Skeletal muscle tissue (tissue), 4 donors: ENCODE data around the gene NGLY1. TPM values are rescaled to one million over a fixed set of nuclear protein-coding genes. Genes with fewer than 3 reads are reported as not detected.

Experiments used
- H3K27ac ChIP-seq: one replicate; pipeline ENCODE4 v1.7.0; 2013; ENCODE audit warnings: mild to moderate bottlenecking, low read depth, low read length, inconsistent platforms
- H3K27me3 ChIP-seq, 3 donors: one replicate each; pipeline ENCODE4 v1.7.0; 2013; ENCODE audit warnings: low read length in 3 of 3; ENCODE audit not compliant: control insufficient read depth in 3 of 3, insufficient read depth in 3 of 3
- H3K36me3 ChIP-seq, 3 donors: one replicate each; pipeline ENCODE4 v1.7.0; 2013; ENCODE audit warnings: low read length in 3 of 3; ENCODE audit not compliant: control insufficient read depth in 3 of 3, insufficient read depth in 3 of 3
- H3K4me1 ChIP-seq, 3 donors: one replicate each; pipeline ENCODE4 v1.7.0; 2013; ENCODE audit warnings: low read length in 3 of 3, mild to moderate bottlenecking in 3 of 3; ENCODE audit not compliant: control insufficient read depth in 3 of 3, insufficient read depth in 3 of 3
- H3K4me3 ChIP-seq, 3 donors: one replicate each; pipeline ENCODE4 v1.7.0; 2013; ENCODE audit warnings: low read length in 3 of 3
- H3K9ac ChIP-seq, 3 donors: one replicate each; pipeline ENCODE4 v1.7.0; 2013; ENCODE audit warnings: low read length in 3 of 3, mild to moderate bottlenecking in 3 of 3, moderate library complexity in 2 of 3, low read depth in 1 of 3
- H3K9me3 ChIP-seq, 3 donors: one replicate each; pipeline ENCODE4 v1.7.0; 2013; ENCODE audit warnings: low read length in 3 of 3; ENCODE audit not compliant: control insufficient read depth in 3 of 3
- total RNA-seq: library from RNA; depleted of rRNA; stranded (reverse); fragments of >200 nt; gene quantifications from one replicate; pipeline ENCODE4 v1.2.3, GENCODE V29; 2014
- donor health status: Osteomylitis.

Gene NGLY1
- total RNA-seq, 1 donor from 2014 or later = 45.9 TPM

- Histone ChIP-seq H3K9ac (no peak overlapping the region), H3K9me3 (no peaks in the 10 kb centered on the region), H3K27me3 (no peaks in the 10 kb centered on the region), H3K27ac (no peak overlapping the region), H3K4me1 (no peaks in the 10 kb centered on the region), H3K4me3 (no peak overlapping the region), H3K36me3 (peaks cover 0 to 8% (median 3%) of the 10 kb centered on the region in 3 donors)
Measured at GRCh38 chr3:25719321-25719720, 63.9 kb downstream of the NGLY1 start.

GRCh38 chr3:25713341-25713985 is 69.8 kb downstream of the NGLY1 start:
- H3K27ac ChIP-seq = no peak overlapping the region
- H3K27me3 ChIP-seq = no peaks in the 10 kb centered on the region
- H3K9me3 ChIP-seq = no peaks in the 10 kb centered on the region
- H3K4me3 ChIP-seq = no peak overlapping the region
- peaks cover 0 to 3% (median 0%) of the 10 kb centered on the region in 3 donors for H3K36me3 ChIP-seq
- H3K4me1 ChIP-seq = no peaks in the 10 kb centered on the region
- H3K9ac ChIP-seq = no peak overlapping the region

GRCh38 chr3:25711090-25711489 is 72.2 kb downstream of the NGLY1 start:
- Histone ChIP-seq H3K9ac (no peak overlapping the region), H3K4me3 (no peak overlapping the region), H3K27me3 (peaks cover 0 to 2% (median 2%) of the 10 kb centered on the region in 3 donors), H3K4me1 (no peaks in the 10 kb centered on the region), H3K9me3 (no peaks in the 10 kb centered on the region), H3K27ac (no peak overlapping the region), H3K36me3 (no peaks in the 10 kb centered on the region)

GRCh38 chr3:25708036-25708435 is 75.2 kb downstream of the NGLY1 start:
- Histone ChIP-seq H3K27me3 (peaks cover 0 to 2% (median 2%) of the 10 kb centered on the region in 3 donors), H3K4me3 (no peak overlapping the region), H3K4me1 (no peaks in the 10 kb centered on the region), H3K36me3 (no peaks in the 10 kb centered on the region), H3K9me3 (no peaks in the 10 kb centered on the region), H3K27ac (no peak overlapping the region), H3K9ac (no peak overlapping the region)

- Histone ChIP-seq H3K4me3 (no peak overlapping the region), H3K27me3 (peaks cover 0 to 2% (median 2%) of the 10 kb centered on the region in 3 donors)
Measured at GRCh38 chr3:25707268-25707926, 75.8 kb downstream of the NGLY1 start.

GRCh38 chr3:25706213-25706612 is 77.0 kb downstream of the NGLY1 start:
- no peaks in the 10 kb centered on the region for H3K4me1 ChIP-seq
- no peaks in the 10 kb centered on the region for H3K36me3 ChIP-seq
- no peaks in the 10 kb centered on the region for H3K9me3 ChIP-seq
- H3K9ac ChIP-seq = no peak overlapping the region
- peaks cover 0 to 2% (median 2%) of the 10 kb centered on the region in 3 donors for H3K27me3 ChIP-seq
- H3K27ac ChIP-seq = no peak overlapping the region
- no peak overlapping the region for H3K4me3 ChIP-seq

More at GRCh38 chr3:25707268-25707926, 75.8 kb downstream of the NGLY1 start:
- Histone ChIP-seq H3K9me3 (no peaks in the 10 kb centered on the region), H3K36me3 (no peaks in the 10 kb centered on the region), H3K9ac (no peak overlapping the region), H3K27ac (no peak overlapping the region), H3K4me1 (no peaks in the 10 kb centered on the region)

- H3K4me1 ChIP-seq = no peaks in the 10 kb centered on the region
- H3K9me3 ChIP-seq = no peaks in the 10 kb centered on the region
- no peaks in the 10 kb centered on the region for H3K27me3 ChIP-seq
- no peak overlapping the region for H3K9ac ChIP-seq
- no peak overlapping the region for H3K4me3 ChIP-seq
- H3K27ac ChIP-seq = no peak overlapping the region
- no peaks in the 10 kb centered on the region for H3K36me3 ChIP-seq
Measured at GRCh38 chr3:25697553-25697952, 85.7 kb downstream of the NGLY1 start.

GRCh38 chr3:25695731-25696420 is 87.4 kb downstream of the NGLY1 start:
- no peaks in the 10 kb centered on the region for H3K36me3 ChIP-seq
- H3K9me3 ChIP-seq = no peaks in the 10 kb centered on the region
- no peak overlapping the region for H3K4me3 ChIP-seq
- no peaks in the 10 kb centered on the region for H3K4me1 ChIP-seq
- no peaks in the 10 kb centered on the region for H3K27me3 ChIP-seq
- no peak overlapping the region for H3K9ac ChIP-seq
- no peak overlapping the region for H3K27ac ChIP-seq

- no peak overlapping the region for H3K9ac ChIP-seq
- no peaks in the 10 kb centered on the region for H3K36me3 ChIP-seq
- H3K4me3 ChIP-seq = no peak overlapping the region
- no peaks in the 10 kb centered on the region for H3K4me1 ChIP-seq
- no peaks in the 10 kb centered on the region for H3K27me3 ChIP-seq
- H3K9me3 ChIP-seq = no peaks in the 10 kb centered on the region
- no peak overlapping the region for H3K27ac ChIP-seq
Measured at GRCh38 chr3:25693238-25693637, 90.0 kb downstream of the NGLY1 start.

- Histone ChIP-seq H3K27ac (no peak overlapping the region), H3K4me1 (no peaks in the 10 kb centered on the region), H3K9ac (no peak overlapping the region), H3K4me3 (no peak overlapping the region), H3K36me3 (no peaks in the 10 kb centered on the region), H3K9me3 (no peaks in the 10 kb centered on the region), H3K27me3 (no peaks in the 10 kb centered on the region)
Measured at GRCh38 chr3:25692341-25692740, 90.9 kb downstream of the NGLY1 start.
